ENCODE measurements around the gene FUZ.
A peak's percentile ranks its signal among the peaks of the same experiment; 100 is the strongest.

Gene FUZ

GRCh38 chr19:49812997-49813861 lies at the start of gene FUZ:
FUZ (minus strand) TSS chr19:49813292; CDS start chr19:49813106, 186 bp downstream.
- H3K4me2 ChIP-seq, result peak within 1 kb of the TSS; percentile 76 to 93 (median 88)
- no peak for TF ChIP-seq Cebpa-rat (IDR thresholded peaks at IDR 0.05)
- H4K20me1 ChIP-seq, result no peaks in the 10 kb centered on the region
- peak within 1 kb of the TSS; percentile 75 to 96 (median 80) for H3K9ac ChIP-seq
- H3K4me1 ChIP-seq, result peaks cover 27 to 40% (median 34%) of the 10 kb centered on the region in 10 experiments
- no peaks in the 10 kb centered on the region for H3K9me3 ChIP-seq (replicated peaks in 1 of 11)
- H3K36me3 ChIP-seq, result peaks cover 0 to under 1% (median 0%) of the 10 kb centered on the region in 11 experiments; a peak in 2 of 22 replicates
- H3K27me3 ChIP-seq, result no peaks in the 10 kb centered on the region
- H3K4me3 ChIP-seq, result peak within 1 kb of the TSS; percentile 57 to 77 (median 66)
- H3K27ac ChIP-seq, result peak within 1 kb of the TSS; percentile 79 to 99 (median 85)

- TF ChIP-seq Cebpa-rat (IDR thresholded peaks at IDR 0.05), result no peak
- Histone ChIP-seq H3K9ac (peak overlapping the region in 1 of 11 experiments; percentile 9; a peak in 1 of 22 replicates), H3K27me3 (no peaks in the 10 kb centered on the region), H3K4me2 (no peak overlapping the region), H3K27ac (0 out of 22 replicates have a peak overlapping the region, but pooled peaks of 1 of the 11 experiments have one; percentile 3), H4K20me1 (peaks cover 35 to 91% (median 78%) of the 10 kb centered on the region in 11 experiments; a peak in 21 of 22 replicates), H3K9me3 (replicated peaks in 1 of 11) (no peaks in the 10 kb centered on the region), H3K4me1 (peaks cover 20 to 36% (median 28%) of the 10 kb centered on the region in 10 experiments), H3K4me3 (no peak overlapping the region), H3K36me3 (peaks cover 65 to 76% (median 70%) of the 10 kb centered on the region in 11 experiments)
These were observed 49.5 kb upstream of the FUZ start for GRCh38 chr19:49862391-49863253.

- Histone ChIP-seq H3K4me1 (peaks cover 18 to 36% (median 26%) of the 10 kb centered on the region in 10 experiments), H3K27me3 (no peaks in the 10 kb centered on the region), H4K20me1 (peaks cover 43 to 98% (median 85%) of the 10 kb centered on the region in 11 experiments; a peak in 21 of 22 replicates), H3K36me3 (peaks cover 74 to 85% (median 79%) of the 10 kb centered on the region in 11 experiments), H3K27ac (no peak overlapping the region), H3K4me2 (no peak overlapping the region), H3K9ac (no peak overlapping the region), H3K4me3 (no peak overlapping the region), H3K9me3 (replicated peaks in 1 of 11) (no peaks in the 10 kb centered on the region)
- no peak for TF ChIP-seq Cebpa-rat (IDR thresholded peaks at IDR 0.05)
These were observed 48.7 kb upstream of the FUZ start for GRCh38 chr19:49861541-49862378.

GRCh38 chr19:49861107-49861506 lies 48.0 kb upstream of the FUZ start:
- Histone ChIP-seq H3K4me2 (no peak overlapping the region), H4K20me1 (peaks cover 49 to 98% (median 85%) of the 10 kb centered on the region in 11 experiments), H3K27ac (no peak overlapping the region), H3K27me3 (no peaks in the 10 kb centered on the region), H3K4me3 (no peak overlapping the region), H3K4me1 (peaks cover 13 to 30% (median 20%) of the 10 kb centered on the region in 10 experiments), H3K9me3 (replicated peaks in 1 of 11) (no peaks in the 10 kb centered on the region), H3K9ac (no peak overlapping the region), H3K36me3 (peaks cover 80 to 89% (median 86%) of the 10 kb centered on the region in 11 experiments)
- TF ChIP-seq Cebpa-rat (IDR thresholded peaks at IDR 0.05), result no peak

GRCh38 chr19:49860336-49861102 lies 47.4 kb upstream of the FUZ start:
- TF ChIP-seq Cebpa-rat (IDR thresholded peaks at IDR 0.05), result no peak
- no peak overlapping the region for H3K27ac ChIP-seq
- H3K9ac ChIP-seq, result peak overlapping the region in 2 of 11 experiments; percentile 13 to 22; a peak in 1 of 22 replicates
- no peak overlapping the region for H3K4me3 ChIP-seq
- no peaks in the 10 kb centered on the region for H3K9me3 ChIP-seq (replicated peaks in 1 of 11)
- no peaks in the 10 kb centered on the region for H3K27me3 ChIP-seq
- H3K36me3 ChIP-seq, result peaks cover 85 to 95% (median 91%) of the 10 kb centered on the region in 11 experiments
- peaks cover 7 to 24% (median 14%) of the 10 kb centered on the region in 10 experiments for H3K4me1 ChIP-seq
- H4K20me1 ChIP-seq, result peaks cover 55 to 98% (median 85%) of the 10 kb centered on the region in 11 experiments
- H3K4me2 ChIP-seq, result no peak overlapping the region

- H3K4me3 ChIP-seq, result no peak overlapping the region
- peaks cover 2 to 17% (median 8%) of the 10 kb centered on the region in 10 experiments; a peak in 18 of 20 replicates for H3K4me1 ChIP-seq
- no peak overlapping the region for H3K4me2 ChIP-seq
- H3K9me3 ChIP-seq (replicated peaks in 1 of 11), result no peaks in the 10 kb centered on the region
- no peak overlapping the region for H3K27ac ChIP-seq
- peaks cover 59 to 98% (median 86%) of the 10 kb centered on the region in 11 experiments for H4K20me1 ChIP-seq
- peaks cover 88 to 98% (median 96%) of the 10 kb centered on the region in 11 experiments for H3K36me3 ChIP-seq
- no peaks in the 10 kb centered on the region for H3K27me3 ChIP-seq
- no peak for TF ChIP-seq Cebpa-rat (IDR thresholded peaks at IDR 0.05)
- no peak overlapping the region for H3K9ac ChIP-seq
These were observed 46.7 kb upstream of the FUZ start for GRCh38 chr19:49859682-49860335.

Measured in BLaER1 treated with 17β-estradiol and CSF1 and Interleukin-3, amounts not matched to agents 10 nM and 100 nM (cell line).